Left colon (tissue), 2 donors: Measurements from ENCODE around the gene COL8A2. TPM values are rescaled to one million over a fixed set of nuclear protein-coding genes. Genes with fewer than 3 reads are reported as not detected.

Experiments
- total RNA-seq, 2 donors: library from RNA; stranded (reverse); fragmentation: NEBNext Ultra II Directional; extraction: Animal tissue kit (Norgen Biotek cat#: 25700); gene quantifications; one replicate each; pipeline ENCODE4 v1.2.1, GENCODE V29; 2021
- donor health status: DM: no; HTN: no; CAD: no.
- donor health status: DM: yes; HTN: yes; CAD: no.

The COL8A2 gene
- total RNA-seq, 2 donors from 2014 or later: 0.55 to 1.8 TPM

Other genes with a start within 250 kb of the COL8A2 start
- 10 to 100 TPM; 23.7 to 25.1 TPM for gene AGO1, start 242.0 kb downstream of the COL8A2 start, total RNA-seq
- gene AGO3, start 194.1 kb downstream of the COL8A2 start, total RNA-seq: 10 to 100 TPM; 17.8 to 19.7 TPM
- gene TEKT2, start 41.1 kb downstream of the COL8A2 start, total RNA-seq: not detected
- 10 to 100 TPM; 22.2 to 22.3 TPM for gene ADPRS, start 36.3 kb downstream of the COL8A2 start, total RNA-seq
- 10 to 100 TPM; 62.4 to 63.0 TPM for gene TRAPPC3, start 24.3 kb upstream of the COL8A2 start, total RNA-seq
- gene MAP7D1, start 30.9 kb upstream of the COL8A2 start, total RNA-seq: 10 to 100 TPM; 38.3 to 62.5 TPM
- gene THRAP3, start 99.2 kb upstream of the COL8A2 start, total RNA-seq: 10 to 100 TPM; 78.7 to 79.7 TPM
- gene SH3D21, start 181.1 kb upstream of the COL8A2 start, total RNA-seq: 10 to 100 TPM; 14.6 to 30.6 TPM
- 1 to 10 TPM; 2.9 to 8.9 TPM for gene EVA1B, start 198.4 kb upstream of the COL8A2 start, total RNA-seq